T-helper 17 cell (primary cell): ENCODE measurements around the gene GRM6. TPM values are rescaled to one million over a fixed set of nuclear protein-coding genes. Genes with fewer than 3 reads are reported as not detected.

ENCODE experiments used
- ATAC-seq: fragments of 150-1000 bp; cut with Tn5 transposase; 2 replicates; pipeline ENCODE4 v1.10.0; 2021; ENCODE audit warnings: mild to moderate bottlenecking, moderate library complexity
- DNase-seq, 3 donors: peaks; one replicate each; pipeline versions ENCODE4 v3.0.0 to v3.0.0-alpha.2; 2020 to 2021
- H3K9me3 ChIP-seq: one replicate; pipeline ENCODE4 v1.7.0; 2013; ENCODE audit warnings: low read length, mild to moderate bottlenecking; ENCODE audit not compliant: control insufficient read depth, poor library complexity, severe bottlenecking
- H3K27ac Mint-ChIP-seq: one replicate; pipeline ENCODE4 v1.8.0; 2022; ENCODE audit warnings: mild to moderate bottlenecking, moderate library complexity, mixed read lengths
- H3K27me3 Mint-ChIP-seq: one replicate; pipeline ENCODE4 v1.8.0; 2022; ENCODE audit warnings: mixed read lengths
- H3K36me3 Mint-ChIP-seq: one replicate; pipeline ENCODE4 v1.8.0; 2022; ENCODE audit warnings: low read depth, mixed read lengths
- H3K4me1 Mint-ChIP-seq: one replicate; pipeline ENCODE4 v1.8.0; 2022; ENCODE audit warnings: mild to moderate bottlenecking, mixed read lengths
- H3K4me3 Mint-ChIP-seq: one replicate; pipeline ENCODE4 v1.8.0; 2022; ENCODE audit warnings: mild to moderate bottlenecking, moderate library complexity, mixed read lengths
- total RNA-seq, 4 donors: library from RNA in 2 of 4; stranded (reverse) in 2 of 4; gene quantifications; one replicate each; pipeline ENCODE4 v1.2.3 and lab custom pipeline; 2022 to 2026

GRM6 gene
- total RNA-seq, 2 donors from 2014 or later, result not detected

GRCh38 chr5:178991190-178992145 lies 3.7 kb downstream of the GRM6 start:
- no peaks in the 10 kb centered on the region for H3K9me3 ChIP-seq
- Mint-ChIP-seq H3K27ac (no peak overlapping the region), H3K27me3 (peaks cover 23% of the 10 kb centered on the region), H3K4me1 (peaks cover 2% of the 10 kb centered on the region), H3K4me3 (no peak overlapping the region), H3K36me3 (no peaks in the 10 kb centered on the region)
- DNase-seq (no peak), ATAC-seq (no peak)

GRCh38 chr5:178990491-178990890 lies 4.6 kb downstream of the GRM6 start:
- Mint-ChIP-seq H3K36me3 (no peaks in the 10 kb centered on the region), H3K4me1 (peaks cover 2% of the 10 kb centered on the region), H3K27ac (no peak overlapping the region), H3K27me3 (peaks cover 16% of the 10 kb centered on the region), H3K4me3 (no peak overlapping the region)
- ATAC-seq, result no peak
- H3K9me3 ChIP-seq, result no peaks in the 10 kb centered on the region
- no peak for DNase-seq

- H3K4me3 Mint-ChIP-seq, result no peak overlapping the region
- H3K36me3 Mint-ChIP-seq, result no peaks in the 10 kb centered on the region
- no peak for DNase-seq
- H3K27me3 Mint-ChIP-seq, result peaks cover 12% of the 10 kb centered on the region
- no peaks in the 10 kb centered on the region for H3K9me3 ChIP-seq
- no peak overlapping the region for H3K27ac Mint-ChIP-seq
- ATAC-seq, result no peak
- no peaks in the 10 kb centered on the region for H3K4me1 Mint-ChIP-seq
Observed at GRCh38 chr5:178989311-178989710, 5.8 kb downstream of the GRM6 start.

GRCh38 chr5:178988436-178989220 lies 6.5 kb downstream of the GRM6 start:
- DNase-seq, result no peak
- no peak for ATAC-seq
- no peaks in the 10 kb centered on the region for H3K9me3 ChIP-seq
- Mint-ChIP-seq H3K27ac (no peak overlapping the region), H3K36me3 (no peaks in the 10 kb centered on the region), H3K4me1 (no peaks in the 10 kb centered on the region), H3K27me3 (peaks cover 10% of the 10 kb centered on the region), H3K4me3 (no peak overlapping the region)

GRCh38 chr5:178986326-178986960 lies 8.7 kb downstream of the GRM6 start:
- Mint-ChIP-seq H3K27ac (no peak overlapping the region), H3K27me3 (no peaks in the 10 kb centered on the region), H3K36me3 (no peaks in the 10 kb centered on the region), H3K4me1 (no peaks in the 10 kb centered on the region), H3K4me3 (no peak overlapping the region)
- no peaks in the 10 kb centered on the region for H3K9me3 ChIP-seq
- ATAC-seq (no peak), DNase-seq (no peak)

DNA sequence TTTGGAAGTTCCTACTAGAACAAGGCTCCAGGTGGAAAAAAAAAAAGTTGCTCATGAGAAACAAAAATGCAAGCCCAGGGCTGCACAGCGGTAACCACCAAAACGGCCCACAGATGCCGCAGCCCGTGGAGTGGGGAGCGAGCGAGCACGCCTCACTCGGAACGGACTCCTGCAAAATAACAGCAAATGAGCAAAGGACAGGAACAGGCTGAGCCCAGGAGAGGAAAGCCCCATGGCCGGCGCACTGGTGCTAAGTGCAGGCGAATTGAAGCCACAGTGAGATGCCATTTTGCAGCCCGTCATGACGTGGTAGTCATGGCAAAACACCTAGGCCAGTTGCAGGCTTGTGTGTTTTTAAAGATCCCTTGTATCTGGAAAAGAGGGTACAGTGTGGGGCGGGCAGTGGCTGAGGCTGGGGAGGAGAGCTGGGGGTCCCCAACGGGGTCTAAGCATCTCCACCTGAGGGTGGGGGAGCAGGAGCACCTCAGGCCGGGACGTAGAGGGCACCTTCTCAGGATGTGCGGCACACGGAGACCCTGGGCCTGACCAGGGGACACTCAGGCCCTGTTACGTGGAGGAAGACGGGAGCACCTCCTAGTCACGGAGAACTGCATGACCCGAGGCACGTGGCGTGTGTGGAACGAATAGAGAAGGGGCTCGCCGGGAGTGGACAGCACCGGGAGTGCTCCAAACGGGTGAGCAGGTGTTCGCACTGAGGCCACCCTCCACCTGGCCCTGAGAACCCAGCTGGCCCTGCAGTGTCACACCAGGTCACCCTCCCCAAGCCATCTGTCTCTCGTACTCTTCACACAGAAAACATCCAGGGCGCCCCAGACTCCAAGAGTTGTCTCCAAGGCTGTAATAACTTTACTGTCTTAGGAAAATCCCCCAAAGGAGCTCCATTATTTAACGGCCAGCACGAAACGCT lies 10.7 kb downstream of the GRM6 start:
- no peaks in the 10 kb centered on the region for H3K9me3 ChIP-seq
- Mint-ChIP-seq H3K36me3 (no peaks in the 10 kb centered on the region), H3K4me3 (no peak overlapping the region), H3K27me3 (no peaks in the 10 kb centered on the region), H3K4me1 (no peaks in the 10 kb centered on the region), H3K27ac (no peak overlapping the region)
- no peak for DNase-seq
- no peak for ATAC-seq

- H3K9me3 ChIP-seq, result no peaks in the 10 kb centered on the region
- no peaks in the 10 kb centered on the region for H3K4me1 Mint-ChIP-seq
- ATAC-seq (no peak), DNase-seq (no peak)
- H3K27me3 Mint-ChIP-seq, result no peaks in the 10 kb centered on the region
- no peaks in the 10 kb centered on the region for H3K36me3 Mint-ChIP-seq
- no peak overlapping the region for H3K4me3 Mint-ChIP-seq
- no peak overlapping the region for H3K27ac Mint-ChIP-seq
Observed at GRCh38 chr5:178983728-178984127, 11.4 kb downstream of the GRM6 start.

DNA sequence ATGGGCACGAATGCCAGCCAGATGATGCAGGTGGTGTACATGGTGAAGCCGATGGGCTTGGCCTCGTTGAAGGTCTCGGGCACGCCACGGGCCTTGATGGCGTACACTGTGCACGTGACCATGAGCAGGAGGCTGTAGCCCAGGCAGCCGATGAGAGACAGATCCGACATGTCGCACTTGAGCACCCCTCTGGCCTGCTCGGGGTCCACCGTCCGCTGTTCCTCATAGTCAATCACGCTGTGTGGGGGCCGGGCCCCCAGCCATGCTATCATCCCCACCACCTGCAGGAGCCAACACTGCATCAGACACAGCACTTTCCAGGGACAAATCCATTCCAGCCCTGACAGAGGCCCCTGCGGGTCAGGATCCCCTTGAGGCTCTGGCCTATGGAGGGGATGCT lies 12.2 kb downstream of the GRM6 start:
- DNase-seq (no peak), ATAC-seq (no peak)
- Mint-ChIP-seq H3K27ac (no peak overlapping the region), H3K27me3 (no peaks in the 10 kb centered on the region), H3K4me3 (no peak overlapping the region), H3K4me1 (no peaks in the 10 kb centered on the region), H3K36me3 (no peaks in the 10 kb centered on the region)
- H3K9me3 ChIP-seq, result no peaks in the 10 kb centered on the region

- no peak for ATAC-seq
- H3K4me3 Mint-ChIP-seq, result no peak overlapping the region
- H3K27ac Mint-ChIP-seq, result no peak overlapping the region
- no peak for DNase-seq
- no peaks in the 10 kb centered on the region for H3K27me3 Mint-ChIP-seq
- H3K9me3 ChIP-seq, result no peaks in the 10 kb centered on the region
- H3K36me3 Mint-ChIP-seq, result no peaks in the 10 kb centered on the region
- no peaks in the 10 kb centered on the region for H3K4me1 Mint-ChIP-seq
Observed at GRCh38 chr5:178981381-178981780, 13.7 kb downstream of the GRM6 start.

DNA sequence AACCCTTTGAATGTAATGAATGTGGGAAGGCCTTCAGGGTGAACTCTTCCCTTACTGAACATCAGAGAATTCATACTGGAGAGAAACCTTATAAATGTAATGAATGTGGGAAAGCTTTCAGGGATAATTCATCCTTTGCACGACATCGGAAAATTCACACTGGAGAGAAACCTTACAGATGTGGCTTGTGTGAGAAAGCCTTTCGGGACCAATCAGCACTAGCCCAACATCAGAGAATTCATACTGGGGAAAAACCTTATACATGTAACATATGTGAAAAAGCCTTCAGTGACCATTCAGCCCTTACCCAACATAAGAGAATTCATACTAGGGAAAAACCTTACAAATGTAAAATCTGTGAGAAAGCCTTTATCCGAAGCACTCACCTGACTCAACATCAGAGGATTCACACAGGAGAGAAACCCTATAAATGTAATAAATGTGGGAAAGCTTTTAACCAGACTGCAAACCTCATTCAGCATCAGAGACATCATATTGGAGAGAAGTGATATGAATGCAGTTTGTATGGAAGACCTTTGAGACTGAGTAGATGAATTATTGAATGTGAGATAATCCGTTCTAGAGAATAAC lies 29.6 kb downstream of the GRM6 start:
- no peak overlapping the region for H3K4me3 Mint-ChIP-seq
- no peak for ATAC-seq
- H3K36me3 Mint-ChIP-seq, result no peaks in the 10 kb centered on the region
- peaks cover 27% of the 10 kb centered on the region for H3K9me3 ChIP-seq
- no peaks in the 10 kb centered on the region for H3K27me3 Mint-ChIP-seq
- H3K27ac Mint-ChIP-seq, result no peak overlapping the region
- no peak for DNase-seq
- no peaks in the 10 kb centered on the region for H3K4me1 Mint-ChIP-seq

DNA sequence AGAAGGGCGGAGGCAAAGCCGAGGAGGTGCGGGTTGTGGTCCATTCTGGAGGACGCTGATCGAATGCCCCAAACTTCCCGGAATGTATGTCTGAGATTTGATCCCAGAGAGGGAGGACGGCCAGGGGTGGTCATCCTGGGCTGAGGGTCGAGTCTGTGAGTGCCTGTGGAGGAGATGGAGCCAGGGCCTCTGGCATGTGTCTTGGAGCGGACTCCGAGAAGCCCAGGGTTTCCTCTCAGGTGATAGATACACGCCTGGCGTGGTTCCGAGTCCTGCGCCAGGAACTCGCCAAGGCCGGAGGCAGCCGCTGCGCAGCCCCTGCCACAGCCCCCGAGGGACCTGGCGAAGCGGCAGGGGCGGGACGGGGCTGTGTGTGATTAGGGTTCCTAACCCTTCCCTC lies 53.8 kb downstream of the GRM6 start:
- Mint-ChIP-seq H3K27me3 (no peaks in the 10 kb centered on the region), H3K4me3 (no peak overlapping the region), H3K36me3 (peaks cover 2% of the 10 kb centered on the region), H3K27ac (no peak overlapping the region), H3K4me1 (no peaks in the 10 kb centered on the region)
- DNase-seq (no peak), ATAC-seq (no peak)
- peaks cover 19% of the 10 kb centered on the region for H3K9me3 ChIP-seq

- ATAC-seq (no peak), DNase-seq (no peak)
- Mint-ChIP-seq H3K27me3 (no peaks in the 10 kb centered on the region), H3K27ac (no peak within 1 kb of the TSS), H3K4me3 (no peak within 1 kb of the TSS), H3K4me1 (no peaks in the 10 kb centered on the region), H3K36me3 (peaks cover 4% of the 10 kb centered on the region)
- H3K9me3 ChIP-seq, result peaks cover 20% of the 10 kb centered on the region
Observed at GRCh38 chr5:178940569-178941360, 54.4 kb downstream of the GRM6 start, which contains the start of gene ZNF454. TSS of gene ZNF454 (plus strand) at chr5:178941198. CDS start at chr5:178942792, 1,594 bp downstream.
